ENCODE results near the gene IMPDH2.

The IMPDH2 gene

GRCh38 chr3:49007068-49007770 is 22.0 kb downstream of the IMPDH2 start, which contains the start of gene WDR6:
TSS of gene WDR6 (plus strand) at chr3:49007391. CDS start at chr3:49007432, 41 bp downstream.
- in situ Hi-C loops (cut with HindIII; ENCODE audit: low sequenced_read_pairs) = no loop called here
- peak; percentile 39 for TF ChIP-seq CTCF (IDR thresholded peaks at IDR 0.05; ENCODE audit: low read depth, low read length)
- DNase-seq (ENCODE audit: low read depth, low spot score) = peak; percentile 99
- peak within 1 kb of the TSS; percentile 94 for H3K4me3 ChIP-seq (ENCODE audit: low read depth, low read length)

GRCh38 chr3:49006408-49007067 is 22.7 kb downstream of the IMPDH2 start:
- peak; percentile 59 for DNase-seq (ENCODE audit: low read depth, low spot score)
- no peak for TF ChIP-seq CTCF (IDR thresholded peaks at IDR 0.05; ENCODE audit: low read depth, low read length)
- in situ Hi-C loops (cut with HindIII; ENCODE audit: low sequenced_read_pairs) = no loop called here
- peak overlapping the region; percentile 94 for H3K4me3 ChIP-seq (ENCODE audit: low read depth, low read length)

- in situ Hi-C loops (cut with HindIII; ENCODE audit: low sequenced_read_pairs) = no loop called here
- no peak for TF ChIP-seq CTCF (IDR thresholded peaks at IDR 0.05; ENCODE audit: low read depth, low read length)
- no peak for DNase-seq (ENCODE audit: low read depth, low spot score)
- peak overlapping the region; percentile 94 for H3K4me3 ChIP-seq (ENCODE audit: low read depth, low read length)
Measured at GRCh38 chr3:49005998-49006397, 23.2 kb downstream of the IMPDH2 start.

- TF ChIP-seq CTCF (IDR thresholded peaks at IDR 0.05; ENCODE audit: low read depth, low read length) = no peak
- H3K4me3 ChIP-seq (ENCODE audit: low read depth, low read length) = no peak overlapping the region
- no peak for DNase-seq (ENCODE audit: low read depth, low spot score)
- in situ Hi-C loops (cut with HindIII; ENCODE audit: low sequenced_read_pairs) = no loop called here
Measured at GRCh38 chr3:49005303-49005680, 23.9 kb downstream of the IMPDH2 start.

- in situ Hi-C loops (cut with HindIII; ENCODE audit: low sequenced_read_pairs) = no loop called here
Measured at GRCh38 chr3:49004352-49005302, 24.6 kb downstream of the IMPDH2 start.

More at GRCh38 chr3:49004352-49005302, 24.6 kb downstream of the IMPDH2 start:
- TF ChIP-seq CTCF (IDR thresholded peaks at IDR 0.05; ENCODE audit: low read depth, low read length) = no peak
- H3K4me3 ChIP-seq (ENCODE audit: low read depth, low read length) = no peak overlapping the region
- no peak for DNase-seq (ENCODE audit: low read depth, low spot score)
